HepG2 (cell line): ENCODE measurements around the gene EPHX1. TPM values are rescaled to one million over a fixed set of nuclear protein-coding genes. Genes with fewer than 3 reads are reported as not detected.

ENCODE experiments used
- ARID2 ChIP-seq: sonication (generic); formaldehyde crosslinking; IDR thresholded peaks from 2 replicates; pipeline ENCODE4 v1.8.1; 2022; ENCODE audit warnings: mild to moderate bottlenecking, missing genetic modification reagents, borderline replicate concordance
- RORA ChIP-seq: sonication (generic); formaldehyde crosslinking; IDR thresholded peaks from 2 replicates; pipeline ENCODE4 v1.5.0; 2020; ENCODE audit warnings: mild to moderate bottlenecking, missing genetic modification reagents, moderate library complexity
- RXRA ChIP-seq: sonication (generic); formaldehyde crosslinking; IDR thresholded peaks from 2 replicates; pipeline ENCODE4 v1.5.1; 2020; ENCODE audit warnings: missing genetic modification reagents
- SALL2 ChIP-seq: sonication (generic); formaldehyde crosslinking; IDR thresholded peaks from 2 replicates; pipeline ENCODE4 v1.8.1; 2023; ENCODE audit warnings: mild to moderate bottlenecking, missing genetic modification reagents, inconsistent platforms
- SRY ChIP-seq: sonication (generic); formaldehyde crosslinking; IDR thresholded peaks from 2 replicates; pipeline ENCODE4 v1.8.0; 2022; ENCODE audit warnings: mild to moderate bottlenecking, missing genetic modification reagents
- TEAD3 ChIP-seq: optimal IDR thresholded peaks from 2 replicates; pipeline ENCODE3; 2016; ENCODE audit warnings: borderline replicate concordance
- THAP9 ChIP-seq: sonication (generic); formaldehyde crosslinking; IDR thresholded peaks from 2 replicates; pipeline ENCODE4; 2020; ENCODE audit warnings: missing genetic modification reagents, mild to moderate bottlenecking, borderline replicate concordance
- ZBTB43 ChIP-seq: sonication (generic); formaldehyde crosslinking; conservative IDR thresholded peaks from 2 replicates; pipeline ENCODE4 v1.4.0; 2020; ENCODE audit warnings: missing genetic modification reagents
- ZNF263 ChIP-seq: sonication (generic); formaldehyde crosslinking; IDR thresholded peaks from 2 replicates; pipeline ENCODE4 v1.4.0; 2020; ENCODE audit warnings: missing genetic modification reagents
- ZNF737 ChIP-seq: sonication (generic); formaldehyde crosslinking; IDR thresholded peaks from 2 replicates; pipeline ENCODE4 v1.5.0; 2020; ENCODE audit warnings: missing genetic modification reagents, mild to moderate bottlenecking, borderline replicate concordance
- ZNF772 ChIP-seq: sonication (generic); formaldehyde crosslinking; IDR thresholded peaks from 2 replicates; pipeline ENCODE4 v1.5.0; 2020; ENCODE audit warnings: mild to moderate bottlenecking, missing genetic modification reagents
- polyA plus RNA-seq, 8 experiments: library from polyadenylated mRNA; depleted of rRNA in 3 of 8; stranded (reverse) in 7 of 8; unstranded in 1 of 8; fragments of >200 nt; fragmentation: Illumina TruSeq in 4 of 8; extraction: Trizol in 4 of 8; gene quantifications; 2 replicates each; pipeline versions ENCODE4 v1.2.1 to v1.2.3, GENCODE V29; 2011 to 2016; ENCODE audit warnings: low read depth in 4 of 8, missing spikeins in 1 of 8, mixed read lengths in 1 of 8; ENCODE audit not compliant: insufficient read depth in 1 of 8
- total RNA-seq, 5 experiments: library from RNA; depleted of rRNA; stranded (reverse); fragments of >200 nt; fragmentation: Illumina TruSeq; extraction: Trizol; gene quantifications; 2 replicates each; pipeline ENCODE4 v1.2.3, GENCODE V29; 2016; ENCODE audit warnings: low read depth in 1 of 5
- TF ChIP-seq, protein P1 (sequence below): IDR thresholded peaks from 2 replicates; pipeline ENCODE4 v1.6.1; 2016
- TF ChIP-seq, protein P2 (sequence below): sonication (generic); formaldehyde crosslinking; IDR thresholded peaks from 2 replicates; pipeline ENCODE4 v1.5.0; 2020; ENCODE audit warnings: mild to moderate bottlenecking, missing genetic modification reagents, borderline replicate concordance
- TF ChIP-seq, protein P3 (sequence below): sonication (generic); formaldehyde crosslinking; IDR thresholded peaks from 2 replicates; pipeline ENCODE4 v1.4.0; 2020; ENCODE audit warnings: mild to moderate bottlenecking, missing genetic modification reagents, borderline replicate concordance

Gene EPHX1
- total and polyA plus RNA-seq, 2 of the 13 experiments (the other 11 are each of a cell fraction or from before 2014, with no cell fraction given): 27.7 to 36.5 TPM

- TF ChIP-seq THAP9 (CRISPR knock-in tag): no peak
- peak; percentile 48; the same call in 1 of the 2 replicates for TF ChIP-seq SALL2 (CRISPR knock-in tag)
- peak; percentile 43 for TF ChIP-seq TEAD3
- TF ChIP-seq, protein P1, sequence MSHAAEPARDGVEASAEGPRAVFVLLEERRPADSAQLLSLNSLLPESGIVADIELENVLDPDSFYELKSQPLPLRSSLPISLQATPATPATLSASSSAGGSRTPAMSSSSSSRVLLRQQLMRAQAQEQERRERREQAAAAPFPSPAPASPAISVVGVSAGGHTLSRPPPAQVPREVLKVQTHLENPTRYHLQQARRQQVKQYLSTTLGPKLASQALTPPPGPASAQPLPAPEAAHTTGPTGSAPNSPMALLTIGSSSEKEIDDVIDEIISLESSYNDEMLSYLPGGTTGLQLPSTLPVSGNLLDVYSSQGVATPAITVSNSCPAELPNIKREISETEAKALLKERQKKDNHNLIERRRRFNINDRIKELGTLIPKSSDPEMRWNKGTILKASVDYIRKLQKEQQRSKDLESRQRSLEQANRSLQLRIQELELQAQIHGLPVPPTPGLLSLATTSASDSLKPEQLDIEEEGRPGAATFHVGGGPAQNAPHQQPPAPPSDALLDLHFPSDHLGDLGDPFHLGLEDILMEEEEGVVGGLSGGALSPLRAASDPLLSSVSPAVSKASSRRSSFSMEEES (CRISPR knock-in tag): peak; percentile 44; the same call in 1 of the 2 replicates
- TF ChIP-seq ARID2 (CRISPR knock-in tag): peak; percentile 67; the same call in 1 of the 2 replicates
- no peak for TF ChIP-seq ZNF737 (CRISPR knock-in tag)
- 0 out of 2 replicates have a peak, but pooled peaks have one; percentile 13 for TF ChIP-seq ZNF263 (CRISPR knock-in tag)
- TF ChIP-seq, protein P2, sequence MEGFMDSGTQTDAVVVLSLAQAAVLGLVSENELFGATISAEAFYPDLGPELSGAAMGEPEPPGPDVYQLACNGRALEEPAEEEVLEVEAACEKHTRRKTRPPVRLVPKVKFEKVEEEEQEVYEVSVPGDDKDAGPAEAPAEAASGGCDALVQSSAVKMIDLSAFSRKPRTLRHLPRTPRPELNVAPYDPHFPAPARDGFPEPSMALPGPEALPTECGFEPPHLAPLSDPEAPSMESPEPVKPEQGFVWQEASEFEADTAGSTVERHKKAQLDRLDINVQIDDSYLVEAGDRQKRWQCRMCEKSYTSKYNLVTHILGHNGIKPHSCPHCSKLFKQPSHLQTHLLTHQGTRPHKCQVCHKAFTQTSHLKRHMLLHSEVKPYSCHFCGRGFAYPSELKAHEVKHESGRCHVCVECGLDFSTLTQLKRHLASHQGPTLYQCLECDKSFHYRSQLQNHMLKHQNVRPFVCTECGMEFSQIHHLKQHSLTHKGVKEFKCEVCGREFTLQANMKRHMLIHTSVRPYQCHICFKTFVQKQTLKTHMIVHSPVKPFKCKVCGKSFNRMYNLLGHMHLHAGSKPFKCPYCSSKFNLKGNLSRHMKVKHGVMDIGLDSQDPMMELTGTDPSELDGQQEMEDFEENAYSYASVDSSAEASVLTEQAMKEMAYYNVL (CRISPR knock-in tag): 0 out of 2 replicates have a peak, but pooled peaks have one; percentile 54
- peak; percentile 56; the same call in 1 of the 2 replicates for TF ChIP-seq RXRA
- peak; percentile 51; the same call in 1 of the 2 replicates for TF ChIP-seq ZBTB43 (CRISPR knock-in tag)
- TF ChIP-seq RORA (CRISPR knock-in tag): no peak
- TF ChIP-seq ZNF772 (CRISPR knock-in tag): no peak
- TF ChIP-seq SRY (CRISPR knock-in tag): no peak
- TF ChIP-seq, protein P3, sequence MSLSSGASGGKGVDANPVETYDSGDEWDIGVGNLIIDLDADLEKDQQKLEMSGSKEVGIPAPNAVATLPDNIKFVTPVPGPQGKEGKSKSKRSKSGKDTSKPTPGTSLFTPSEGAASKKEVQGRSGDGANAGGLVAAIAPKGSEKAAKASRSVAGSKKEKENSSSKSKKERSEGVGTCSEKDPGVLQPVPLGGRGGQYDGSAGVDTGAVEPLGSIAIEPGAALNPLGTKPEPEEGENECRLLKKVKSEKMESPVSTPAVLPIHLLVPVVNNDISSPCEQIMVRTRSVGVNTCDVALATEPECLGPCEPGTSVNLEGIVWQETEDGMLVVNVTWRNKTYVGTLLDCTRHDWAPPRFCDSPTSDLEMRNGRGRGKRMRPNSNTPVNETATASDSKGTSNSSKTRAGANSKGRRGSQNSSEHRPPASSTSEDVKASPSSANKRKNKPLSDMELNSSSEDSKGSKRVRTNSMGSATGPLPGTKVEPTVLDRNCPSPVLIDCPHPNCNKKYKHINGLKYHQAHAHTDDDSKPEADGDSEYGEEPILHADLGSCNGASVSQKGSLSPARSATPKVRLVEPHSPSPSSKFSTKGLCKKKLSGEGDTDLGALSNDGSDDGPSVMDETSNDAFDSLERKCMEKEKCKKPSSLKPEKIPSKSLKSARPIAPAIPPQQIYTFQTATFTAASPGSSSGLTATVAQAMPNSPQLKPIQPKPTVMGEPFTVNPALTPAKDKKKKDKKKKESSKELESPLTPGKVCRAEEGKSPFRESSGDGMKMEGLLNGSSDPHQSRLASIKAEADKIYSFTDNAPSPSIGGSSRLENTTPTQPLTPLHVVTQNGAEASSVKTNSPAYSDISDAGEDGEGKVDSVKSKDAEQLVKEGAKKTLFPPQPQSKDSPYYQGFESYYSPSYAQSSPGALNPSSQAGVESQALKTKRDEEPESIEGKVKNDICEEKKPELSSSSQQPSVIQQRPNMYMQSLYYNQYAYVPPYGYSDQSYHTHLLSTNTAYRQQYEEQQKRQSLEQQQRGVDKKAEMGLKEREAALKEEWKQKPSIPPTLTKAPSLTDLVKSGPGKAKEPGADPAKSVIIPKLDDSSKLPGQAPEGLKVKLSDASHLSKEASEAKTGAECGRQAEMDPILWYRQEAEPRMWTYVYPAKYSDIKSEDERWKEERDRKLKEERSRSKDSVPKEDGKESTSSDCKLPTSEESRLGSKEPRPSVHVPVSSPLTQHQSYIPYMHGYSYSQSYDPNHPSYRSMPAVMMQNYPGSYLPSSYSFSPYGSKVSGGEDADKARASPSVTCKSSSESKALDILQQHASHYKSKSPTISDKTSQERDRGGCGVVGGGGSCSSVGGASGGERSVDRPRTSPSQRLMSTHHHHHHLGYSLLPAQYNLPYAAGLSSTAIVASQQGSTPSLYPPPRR (CRISPR knock-in tag): no peak
Observed at GRCh38 chr1:225772323-225772768, 37.6 kb upstream of the EPHX1 start (continued).
